C4-2B (cell line): Measurements from ENCODE around the gene SPATA33.

ENCODE experiments used
- CTCF ChIP-seq: fragments of 450-650 bp; conservative IDR thresholded peaks from 2 replicates; pipeline ENCODE4 v1.5.1; 2017; ENCODE audit warnings: mild to moderate bottlenecking
- ZFX ChIP-seq: fragments of 450-650 bp; IDR thresholded peaks from 2 replicates; pipeline ENCODE4 v1.6.1; 2017

GRCh38 chr16:89709166-89709565 is 51.5 kb downstream of the SPATA33 start:
- TF ChIP-seq CTCF (no peak), ZFX (no peak)
